SU-DHL-6 (cell line): ENCODE measurements around the gene GATM.
"Not testable (repeated sequence)": the region's sequence is repeated elsewhere in the genome, so short reads cannot be mapped to it uniquely, and the experiment has no call there.

Experiments used
- H2AFZ ChIP-seq: fragments of 200-600 bp; sonication (generic); 2 replicates; pipeline ENCODE4 v1.6.1; 2014; ENCODE audit warnings: low read depth, mild to moderate bottlenecking, moderate library complexity, mixed read lengths, antibody characterized with exemption, low read length; ENCODE audit not compliant: severe bottlenecking
- H3F3A ChIP-seq: fragments of 200-600 bp; shearing (Covaris generic); 2 replicates; pipeline ENCODE4 v1.6.0; 2016; ENCODE audit warnings: antibody characterized with exemption, mild to moderate bottlenecking; ENCODE audit not compliant: insufficient read depth
- H3K27ac ChIP-seq: fragments of 200-600 bp; sonication (generic); 2 replicates; pipeline ENCODE4 v1.5.1; 2016; ENCODE audit warnings: low read depth, mild to moderate bottlenecking, low read length, moderate library complexity, mixed read lengths
- H3K27me3 ChIP-seq: fragments of 200-600 bp; sonication (generic), shearing (Covaris generic); 2 replicates; pipeline ENCODE4 v1.6.0; 2014; ENCODE audit warnings: mild to moderate bottlenecking, low read length
- H3K36me3 ChIP-seq: fragments of 200-600 bp; sonication (generic); 2 replicates; pipeline ENCODE4 v1.6.1; 2014; ENCODE audit warnings: mild to moderate bottlenecking, low read length, mixed read lengths
- H3K4me2 ChIP-seq: fragments of 300-600, 200-600 bp; shearing (Covaris generic), sonication (generic); 2 replicates; pipeline ENCODE4 v1.6.0; 2014; ENCODE audit warnings: low read length, low read depth, mild to moderate bottlenecking; ENCODE audit not compliant: poor library complexity, severe bottlenecking
- H3K4me3 ChIP-seq: fragments of 200-600 bp; sonication (generic); 2 replicates; pipeline ENCODE4 v1.5.1; 2014; ENCODE audit warnings: antibody characterized with exemption, low read length, mild to moderate bottlenecking, mixed read lengths; ENCODE audit not compliant: insufficient read depth, poor library complexity, severe bottlenecking
- H3K79me2 ChIP-seq: fragments of 200-600 bp; sonication (generic); 2 replicates; pipeline ENCODE4 v1.6.1; 2014; ENCODE audit warnings: mild to moderate bottlenecking, low read length, moderate library complexity; ENCODE audit not compliant: insufficient read depth
- H3K9ac ChIP-seq: fragments of 200-600 bp; sonication (generic); 2 replicates; pipeline ENCODE4 v1.7.0; 2014; ENCODE audit warnings: mild to moderate bottlenecking, low read length
- H3K9me2 ChIP-seq: fragments of 200-600 bp; sonication (generic); replicated peaks from 2 replicates; pipeline ENCODE4 v1.6.1; 2014; ENCODE audit warnings: low read length; ENCODE audit not compliant: insufficient read depth
- H3K9me3 ChIP-seq: fragments of 200-600 bp; sonication (generic); 2 replicates; pipeline ENCODE4 v1.6.1; 2014; ENCODE audit warnings: low read length, mixed read lengths; ENCODE audit not compliant: insufficient read depth
- H4K20me1 ChIP-seq: fragments of 200-600 bp; sonication (generic); 2 replicates; pipeline ENCODE4 v1.6.1; 2014; ENCODE audit warnings: low read depth, mild to moderate bottlenecking, antibody characterized with exemption, low read length, moderate library complexity, mixed read lengths
- CTCF ChIP-seq: fragments of 200-600 bp; sonication (generic); IDR thresholded peaks from one replicate; pipeline ENCODE4 v1.5.1; 2017; ENCODE audit warnings: antibody characterized with exemption, mild to moderate bottlenecking, low read length, moderate library complexity; ENCODE audit not compliant: insufficient read depth, poor library complexity, severe bottlenecking
- EZH2phosphoT487 ChIP-seq: fragments of 200-600 bp; sonication (generic), shearing (Covaris generic); conservative IDR thresholded peaks from 2 replicates; pipeline ENCODE4 v1.6.1; 2018; ENCODE audit warnings: mild to moderate bottlenecking, antibody characterized with exemption, low read length, moderate library complexity, mixed read lengths

The GATM gene

GRCh38 chr15:45371546-45371945, 6.8 kb downstream of the GATM start:
- TF ChIP-seq EZH2phosphoT487 (no peak), CTCF (no peak)
- no peaks in the 10 kb centered on the region for H3K36me3 ChIP-seq
- no peak overlapping the region for H2AFZ ChIP-seq
- no peaks in the 10 kb centered on the region for H3K9me3 ChIP-seq
- no peaks in the 10 kb centered on the region for H3K9me2 ChIP-seq
- H3F3A ChIP-seq, result no peaks in the 10 kb centered on the region
- H3K79me2 ChIP-seq, result no peaks in the 10 kb centered on the region
- no peak overlapping the region for H3K9ac ChIP-seq
- no peaks in the 10 kb centered on the region for H4K20me1 ChIP-seq
- no peaks in the 10 kb centered on the region for H3K27me3 ChIP-seq
- no peak overlapping the region for H3K27ac ChIP-seq
- H3K4me3 ChIP-seq, result no peak overlapping the region
- H3K4me2 ChIP-seq, result no peak overlapping the region

GRCh38 chr15:45370042-45370441, 8.3 kb downstream of the GATM start:
- not testable (repeated sequence) for H3K9ac ChIP-seq, H3K36me3 ChIP-seq

GRCh38 chr15:45367222-45367621, 11.1 kb downstream of the GATM start:
- not testable (repeated sequence) for H3K4me2 ChIP-seq, H3K9ac ChIP-seq, H2AFZ ChIP-seq, H3K36me3 ChIP-seq, H4K20me1 ChIP-seq, H3K9me3 ChIP-seq, H3F3A ChIP-seq, H3K9me2 ChIP-seq, H3K27me3 ChIP-seq, H3K79me2 ChIP-seq, H3K27ac ChIP-seq, H3K4me3 ChIP-seq

More at GRCh38 chr15:45370042-45370441, 8.3 kb downstream of the GATM start:
- H3K9me3 ChIP-seq, H3K4me3 ChIP-seq, H2AFZ ChIP-seq, H3K27me3 ChIP-seq, H3K79me2 ChIP-seq, H3K4me2 ChIP-seq, H3F3A ChIP-seq, H3K27ac ChIP-seq, H4K20me1 ChIP-seq, H3K9me2 ChIP-seq: not testable (repeated sequence)

- no peak overlapping the region for H3K9ac ChIP-seq
- no peaks in the 10 kb centered on the region for H3K36me3 ChIP-seq
- no peak overlapping the region for H3K4me3 ChIP-seq
- no peaks in the 10 kb centered on the region for H3F3A ChIP-seq
- no peak for TF ChIP-seq CTCF
- TF ChIP-seq EZH2phosphoT487, result no peak
- no peaks in the 10 kb centered on the region for H3K9me3 ChIP-seq
- H3K79me2 ChIP-seq, result no peaks in the 10 kb centered on the region
- no peak overlapping the region for H3K4me2 ChIP-seq
- H3K27ac ChIP-seq, result no peak overlapping the region
- no peak overlapping the region for H2AFZ ChIP-seq
- no peaks in the 10 kb centered on the region for H3K9me2 ChIP-seq
- H4K20me1 ChIP-seq, result no peaks in the 10 kb centered on the region
- no peaks in the 10 kb centered on the region for H3K27me3 ChIP-seq
Observed at GRCh38 chr15:45364271-45364670, 14.1 kb downstream of the GATM start.
